Middle frontal gyrus (tissue), 1 donor: ENCODE data around the gene MTARC1.

Source experiments
- DNase-seq: peaks from one replicate; pipeline ENCODE4 v3.0.0-alpha.2; 2015; ENCODE audit warnings: low spot score; ENCODE audit errors: extremely low spot score

The MTARC1 gene

DNA sequence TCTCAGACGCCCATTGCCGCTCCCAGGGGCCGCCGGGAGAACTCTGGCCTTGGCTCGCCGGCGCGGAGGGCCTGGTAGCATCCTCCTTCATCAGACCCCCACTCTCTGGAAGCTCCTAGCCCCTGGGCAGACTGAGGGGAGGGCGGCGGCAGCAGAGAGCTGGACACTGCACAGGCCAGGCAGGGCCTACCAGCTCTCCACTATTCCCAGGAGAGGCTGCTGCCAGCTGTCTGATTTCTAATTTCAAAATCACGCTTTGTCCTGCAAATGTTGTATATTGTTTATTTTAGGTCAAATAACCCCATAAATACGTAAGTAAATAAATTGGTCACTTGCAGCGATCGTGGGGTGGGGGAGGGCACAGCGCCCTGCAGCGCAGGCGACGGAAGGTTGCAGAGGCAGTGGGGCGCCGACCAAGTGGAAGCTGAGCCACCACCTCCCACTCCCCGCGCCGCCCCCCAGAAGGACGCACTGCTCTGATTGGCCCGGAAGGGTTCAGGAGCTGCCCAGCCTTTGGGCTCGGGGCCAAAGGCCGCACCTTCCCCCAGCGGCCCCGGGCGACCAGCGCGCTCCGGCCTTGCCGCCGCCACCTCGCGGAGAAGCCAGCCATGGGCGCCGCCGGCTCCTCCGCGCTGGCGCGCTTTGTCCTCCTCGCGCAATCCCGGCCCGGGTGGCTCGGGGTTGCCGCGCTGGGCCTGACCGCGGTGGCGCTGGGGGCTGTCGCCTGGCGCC is at the start of gene MTARC1:
Gene MTARC1, plus strand, starts transcription at position 577 of the 732 bp plus-strand sequence. Its CDS starts 32 bp downstream, at position 609.
- no peak for DNase-seq

DNA sequence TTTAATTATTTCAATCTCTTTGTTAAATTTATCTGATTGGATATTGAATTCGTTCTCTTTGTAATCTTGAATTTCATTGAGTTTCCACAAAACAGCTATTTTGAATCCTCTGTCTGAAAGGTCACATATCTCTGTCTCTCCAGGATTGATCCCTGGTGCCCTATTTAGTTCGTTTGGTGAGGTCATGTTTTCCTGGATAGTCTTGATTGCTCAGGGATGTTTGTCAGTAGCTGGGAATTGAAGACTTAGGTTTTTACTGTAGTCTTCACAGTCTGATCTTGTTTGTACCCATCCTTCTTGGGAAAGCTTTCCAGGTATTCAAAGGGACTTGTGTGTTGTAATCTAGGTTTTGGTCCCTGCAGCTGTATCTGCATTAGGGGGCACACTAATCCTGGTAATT is 45.4 kb upstream of the MTARC1 start:
- DNase-seq = no peak

DNA sequence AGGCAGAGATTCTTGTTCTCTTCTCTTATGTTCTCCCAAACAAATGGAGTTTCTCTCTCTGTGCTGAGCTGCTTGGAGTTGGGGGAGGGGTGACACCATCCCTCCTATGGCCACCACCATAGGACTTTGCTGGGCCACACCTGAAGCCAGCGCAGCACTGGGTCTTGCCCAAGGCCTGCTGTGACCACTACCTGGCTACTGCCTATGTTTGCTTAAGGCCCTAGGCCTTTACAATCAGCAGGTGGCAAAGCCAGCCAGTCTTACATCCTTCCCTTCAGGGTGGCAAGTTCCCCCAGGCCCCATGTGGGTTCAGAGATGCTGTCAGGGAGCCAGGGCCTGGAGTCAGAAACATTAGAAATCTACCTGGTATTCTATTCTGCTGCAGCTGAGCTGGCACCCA is 44.9 kb upstream of the MTARC1 start:
- no peak for DNase-seq

DNA sequence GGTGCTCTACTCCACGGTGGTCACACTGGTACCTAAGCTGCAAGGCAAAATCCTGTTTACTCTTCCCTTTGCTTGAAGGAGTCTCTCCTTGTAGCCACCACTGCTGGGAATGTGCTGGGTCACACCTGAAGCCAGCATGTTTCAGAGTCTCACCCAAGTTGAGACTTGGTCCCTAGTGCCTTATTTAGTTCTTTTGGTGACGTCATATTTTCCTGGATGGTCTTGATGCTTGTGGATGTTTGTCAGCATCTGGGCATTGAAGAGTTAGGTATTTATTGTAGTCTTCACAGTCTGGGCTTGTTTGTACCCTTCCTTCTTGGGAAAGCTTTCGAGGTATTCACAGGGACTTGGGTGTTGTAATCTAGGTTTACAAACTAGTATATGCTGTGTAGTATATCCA is 44.2 kb upstream of the MTARC1 start:
- DNase-seq = no peak

DNA sequence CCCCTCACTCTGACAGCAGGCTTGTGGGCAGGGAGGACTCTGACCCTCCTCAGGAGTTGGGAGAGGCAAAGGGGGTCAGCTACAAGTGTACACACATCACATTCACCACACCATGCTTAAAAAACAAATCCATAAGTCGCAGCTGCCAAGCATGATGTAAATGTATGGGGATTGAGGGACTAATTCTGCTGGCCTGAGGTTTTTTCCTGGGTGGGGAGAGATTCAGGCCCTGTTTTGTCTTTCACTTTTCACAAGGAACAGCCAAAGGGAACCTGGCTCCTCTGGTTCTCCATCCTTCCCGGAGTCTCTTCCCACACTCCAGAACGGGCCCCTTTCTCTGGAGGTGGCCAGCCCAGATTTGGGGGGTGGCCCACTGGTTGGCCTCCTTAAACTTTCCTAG is 39.9 kb upstream of the MTARC1 start:
- no peak for DNase-seq

DNA sequence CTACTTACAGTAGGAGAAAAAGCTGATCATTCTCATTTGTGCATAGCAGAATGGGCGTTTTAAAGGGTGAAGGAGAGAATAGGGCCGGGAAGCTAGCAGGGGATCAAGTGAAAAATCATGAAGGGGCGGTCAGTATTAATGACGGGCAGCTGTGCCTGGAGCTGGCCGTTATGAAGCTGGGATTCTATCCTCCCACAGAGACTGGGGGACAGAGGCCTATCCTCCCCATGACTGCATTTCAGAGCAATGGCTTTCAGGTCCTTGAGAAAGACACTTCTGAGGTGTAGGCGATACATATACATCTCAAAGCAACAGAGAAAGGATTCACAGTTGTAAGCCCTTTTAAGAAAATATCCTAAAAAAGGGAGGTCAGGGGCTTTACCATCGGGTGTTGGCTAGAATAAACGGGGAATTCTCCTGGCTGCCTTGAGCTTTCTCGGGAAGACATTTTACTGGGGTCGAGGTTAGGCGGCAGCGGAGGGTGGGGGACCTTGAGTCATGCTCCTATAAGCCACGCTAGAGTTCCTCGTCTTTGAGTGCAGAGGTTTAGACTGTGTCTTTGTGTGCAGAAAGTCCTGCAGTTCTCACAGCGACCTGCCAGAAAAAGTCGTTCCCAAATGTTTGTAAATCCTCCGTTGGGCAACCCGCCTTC is 39.1 kb upstream of the MTARC1 start:
- DNase-seq = no peak

DNA sequence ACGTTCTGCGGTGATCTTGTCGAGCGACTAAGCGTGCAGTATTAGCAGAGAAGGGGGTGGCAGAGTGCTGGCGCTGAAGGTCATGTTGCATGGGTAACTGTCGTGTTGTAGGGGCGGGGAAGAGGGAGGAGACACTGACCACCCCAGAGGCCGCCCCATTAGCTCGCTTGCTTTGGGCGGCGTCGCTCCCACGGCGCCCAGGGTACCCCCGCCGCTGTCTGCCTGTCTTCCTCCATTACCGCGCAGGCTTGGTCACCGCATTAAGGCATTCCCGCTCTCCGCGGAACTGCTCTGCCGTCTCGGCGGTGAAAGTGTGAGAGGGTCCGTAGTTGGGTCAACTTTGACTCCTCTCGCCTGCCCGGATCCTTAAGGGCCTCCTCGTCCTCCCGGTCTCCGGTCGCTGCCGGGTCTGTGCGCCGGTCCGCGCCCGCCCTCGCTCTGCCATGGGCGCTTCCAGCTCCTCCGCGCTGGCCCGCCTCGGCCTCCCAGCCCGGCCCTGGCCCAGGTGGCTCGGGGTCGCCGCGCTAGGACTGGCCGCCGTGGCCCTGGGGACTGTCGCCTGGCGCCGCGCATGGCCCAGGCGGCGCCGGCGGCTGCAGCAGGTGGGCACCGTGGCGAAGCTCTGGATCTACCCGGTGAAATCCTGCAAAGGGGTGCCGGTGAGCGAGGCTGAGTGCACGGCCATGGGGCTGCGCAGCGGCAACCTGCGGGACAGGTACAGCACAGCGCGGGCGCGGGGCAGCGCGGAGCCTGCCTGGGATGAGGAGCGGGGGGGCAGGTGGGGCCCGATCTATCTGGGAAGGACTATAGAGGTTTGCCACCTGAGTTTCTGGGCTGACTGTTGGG is 38.4 kb upstream of the MTARC1 start, which contains the start of gene MTARC2:
Gene MTARC2, plus strand, starts transcription at position 234 of the 846 bp plus-strand sequence. Its CDS starts 210 bp downstream, at position 444.
- DNase-seq = peak; percentile 34

DNA sequence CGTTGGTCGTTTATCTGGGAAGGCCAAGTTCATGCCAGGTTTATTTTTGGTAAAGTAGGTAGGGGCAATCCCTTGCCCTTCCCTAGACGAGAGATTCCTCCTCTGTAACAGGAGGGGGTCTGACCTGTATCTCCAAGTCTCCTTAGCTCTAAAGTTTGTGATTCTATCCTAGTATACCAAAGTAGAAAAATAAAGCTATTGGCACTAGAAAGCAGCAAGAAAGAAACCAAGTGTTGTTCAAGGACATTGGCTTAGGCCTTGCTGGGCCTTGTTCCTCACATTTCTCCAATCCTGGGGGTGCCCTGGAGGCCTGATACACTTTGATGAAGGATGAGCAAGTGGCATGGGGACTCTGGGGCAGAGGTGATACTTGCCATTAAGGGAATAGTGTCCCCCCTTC is 37.8 kb upstream of the MTARC1 start:
- DNase-seq = no peak

DNA sequence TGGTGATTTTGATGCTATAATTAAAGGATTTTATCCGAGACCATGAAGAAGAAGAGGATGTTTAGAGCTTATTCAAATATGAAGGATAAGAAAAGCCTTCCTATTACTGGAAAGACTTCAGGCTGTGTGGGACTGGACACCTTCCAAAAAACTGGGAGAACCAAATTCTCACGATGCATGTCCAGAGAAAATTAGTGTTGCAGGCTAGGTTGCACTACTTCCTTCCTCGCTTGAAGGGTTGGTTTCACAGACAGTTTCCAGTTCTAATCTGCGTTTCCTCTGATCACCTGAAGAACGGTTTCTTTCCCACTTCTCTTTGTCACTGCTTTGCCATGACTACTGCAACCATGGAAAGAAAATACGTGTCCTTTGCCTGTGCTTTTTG is 36.6 kb upstream of the MTARC1 start:
- DNase-seq = no peak

DNA sequence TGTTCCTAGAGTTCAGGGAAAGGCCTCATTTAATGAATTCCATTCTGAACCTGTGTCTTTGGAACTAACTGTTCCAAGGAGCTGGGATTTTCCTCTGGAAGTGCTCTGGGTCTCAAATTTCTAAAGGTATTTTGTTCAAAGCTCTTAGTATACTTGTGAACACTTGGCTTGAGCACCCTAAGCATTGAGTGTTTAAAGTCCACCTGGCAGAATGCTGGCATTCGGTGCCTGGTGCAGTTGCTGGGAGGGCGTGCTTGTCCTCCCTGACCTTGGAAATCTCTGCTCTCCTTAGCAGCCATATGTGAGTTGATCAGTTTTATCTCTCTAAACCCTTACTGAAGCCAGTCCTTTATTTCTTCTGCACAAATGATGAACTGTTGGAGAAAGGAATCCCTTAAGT is 35.6 kb upstream of the MTARC1 start:
- no peak for DNase-seq

DNA sequence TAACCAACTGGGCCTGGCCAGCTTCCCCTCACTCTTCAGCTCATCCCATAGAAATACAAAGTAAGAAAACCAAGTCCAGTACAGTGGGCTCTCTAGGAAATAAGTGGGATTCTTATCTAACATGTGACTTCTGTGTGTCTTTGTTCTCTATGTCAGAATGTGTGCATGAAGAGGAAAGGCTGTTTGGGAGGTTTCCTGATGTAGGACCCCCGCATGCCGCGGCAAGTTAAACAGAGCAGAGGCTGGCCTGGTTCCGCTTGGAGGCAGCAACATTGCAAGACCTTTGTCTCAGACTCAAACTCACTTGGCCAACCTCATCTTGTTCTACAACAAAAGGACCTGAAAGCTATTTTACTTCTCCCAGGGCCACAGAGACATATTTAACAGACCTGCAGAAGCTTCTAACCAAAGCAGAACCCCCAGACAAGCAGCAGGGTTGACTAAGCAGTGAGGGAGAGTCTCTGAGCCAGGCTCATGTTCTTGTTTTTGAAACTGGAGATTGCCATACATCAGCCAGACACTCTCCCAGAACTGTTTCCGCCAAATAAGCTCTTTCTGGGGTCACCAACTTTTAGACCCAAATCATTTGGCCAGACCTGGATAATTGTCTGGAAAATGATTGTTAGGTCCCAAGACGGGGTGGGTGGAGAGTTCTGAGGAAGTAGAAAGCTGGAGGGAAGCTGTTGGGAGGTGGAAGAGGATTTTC is 32.3 kb upstream of the MTARC1 start:
- no peak for DNase-seq

DNA sequence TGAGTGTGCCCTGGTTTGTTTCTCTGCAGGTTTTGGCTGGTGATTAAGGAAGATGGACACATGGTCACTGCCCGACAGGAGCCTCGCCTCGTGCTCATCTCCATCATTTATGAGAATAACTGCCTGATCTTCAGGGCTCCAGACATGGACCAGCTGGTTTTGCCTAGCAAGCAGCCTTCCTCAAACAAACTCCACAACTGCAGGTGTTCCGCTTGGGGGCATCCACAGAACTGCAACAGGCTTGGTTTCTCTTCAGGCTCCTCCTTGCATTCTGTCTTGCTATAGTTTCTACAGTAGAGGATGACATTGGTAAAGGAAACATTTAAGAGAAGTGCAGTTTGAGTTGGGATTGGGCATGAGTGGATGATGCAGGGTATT is 31.8 kb upstream of the MTARC1 start:
- DNase-seq = no peak

DNA sequence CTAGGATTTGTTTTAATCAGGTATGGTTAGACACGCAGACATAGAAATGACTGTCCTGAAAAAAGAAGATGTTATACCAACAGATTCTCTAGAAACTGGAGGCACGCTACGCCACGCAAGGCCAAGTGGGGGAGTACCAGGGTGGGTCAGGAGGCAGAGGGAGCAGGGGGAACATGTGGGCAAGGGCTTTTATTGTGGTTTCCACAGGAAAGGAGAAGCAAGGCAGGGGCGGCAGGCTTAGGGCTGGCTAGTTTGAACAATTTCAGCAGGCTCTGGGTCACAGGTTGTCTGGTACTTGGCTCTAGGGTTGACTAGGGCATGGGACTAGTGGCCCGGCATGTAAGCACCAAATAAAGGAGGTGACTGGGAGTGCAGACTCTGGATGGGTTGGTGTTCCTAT is 31.4 kb upstream of the MTARC1 start:
- DNase-seq = no peak

DNA sequence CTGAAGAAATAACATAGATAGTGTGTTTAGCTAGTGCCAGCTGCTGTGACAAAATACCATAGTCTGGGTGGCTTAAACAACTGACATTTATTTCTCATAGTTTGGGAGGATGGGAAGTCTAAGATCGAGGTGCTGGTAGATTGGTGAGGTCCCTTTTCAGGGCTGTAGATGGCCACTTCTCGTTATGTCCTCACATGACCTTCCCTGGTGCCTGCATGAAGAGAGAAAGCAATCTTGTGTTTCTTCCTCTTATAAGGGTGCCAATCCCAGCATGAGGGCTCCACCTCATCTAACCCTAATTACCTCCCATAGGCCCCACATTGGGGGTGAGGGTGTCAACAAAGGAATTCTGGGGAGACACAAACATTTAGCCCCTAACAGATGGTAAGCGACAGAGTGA is 29.3 kb upstream of the MTARC1 start:
- DNase-seq = no peak

DNA sequence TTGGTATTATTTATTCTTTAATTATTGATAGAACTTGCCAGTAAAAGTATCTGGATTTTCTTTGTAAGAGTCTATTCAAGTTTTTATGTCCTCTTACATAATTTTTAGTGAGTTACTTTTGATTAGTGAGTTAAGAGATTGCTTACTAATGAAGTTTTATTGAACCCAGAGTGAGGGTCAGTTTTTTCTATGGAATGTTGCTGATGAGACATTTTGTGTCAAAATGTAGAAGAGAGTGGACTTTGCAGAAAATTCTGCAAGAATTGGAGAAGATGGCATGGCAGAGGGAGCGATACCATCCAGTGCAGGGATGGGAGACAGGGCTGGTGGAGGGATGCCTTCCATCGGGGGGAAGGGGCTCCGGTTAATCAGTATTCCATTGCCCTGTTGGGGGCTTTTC is 27.6 kb upstream of the MTARC1 start:
- no peak for DNase-seq

DNA sequence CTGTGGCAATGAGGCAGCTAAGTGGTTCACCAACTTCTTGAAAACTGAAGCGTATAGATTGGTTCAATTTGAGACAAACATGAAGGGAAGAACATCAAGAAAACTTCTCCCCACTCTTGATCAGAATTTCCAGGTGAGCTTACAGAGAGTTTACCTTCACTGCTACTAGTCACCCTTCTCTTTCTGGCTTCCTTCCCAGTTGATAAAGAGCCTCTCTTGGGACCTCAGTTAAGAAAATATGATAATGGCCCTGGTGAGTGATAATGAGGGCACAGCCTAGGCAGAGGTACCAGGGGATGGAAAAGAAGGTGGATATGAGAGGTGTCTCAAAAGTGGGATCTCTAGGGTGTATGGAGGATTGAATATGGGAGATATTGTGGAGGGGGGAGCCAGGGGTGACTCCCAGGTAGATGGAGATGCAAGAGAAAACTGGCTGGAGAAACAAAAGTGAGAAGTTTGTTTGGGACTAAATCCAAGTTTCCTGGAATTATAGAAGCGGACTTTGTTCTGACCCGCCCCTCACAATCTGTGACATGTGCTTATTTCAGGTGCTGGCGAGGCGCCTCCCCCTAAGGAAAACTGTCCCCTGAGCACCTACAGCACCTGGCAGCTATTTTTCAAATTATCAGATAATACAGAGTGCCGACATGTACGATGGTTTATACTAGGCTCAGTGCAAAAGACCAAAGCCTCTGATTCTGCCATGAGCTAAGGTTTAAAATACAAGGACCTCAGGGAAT is 24.9 kb upstream of the MTARC1 start:
- no peak for DNase-seq

DNA sequence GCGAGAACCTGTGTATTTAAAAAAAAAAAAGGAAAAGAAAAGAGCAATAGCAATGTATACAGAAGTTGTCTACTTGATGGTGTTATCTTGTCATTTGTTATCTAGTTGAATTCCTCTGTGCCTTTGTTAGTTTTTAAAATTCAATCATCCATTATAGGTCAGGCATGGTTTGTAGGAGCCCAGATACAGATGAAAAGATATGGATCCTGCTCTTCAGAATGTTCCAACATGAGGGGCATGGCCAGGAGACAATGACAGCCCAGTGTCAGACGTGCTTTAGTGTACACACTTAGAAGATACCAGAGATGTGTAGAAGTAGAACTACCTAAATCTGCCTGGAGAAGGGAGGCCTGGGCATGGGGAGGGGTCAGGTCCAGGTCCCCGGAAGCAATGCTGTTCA is 22.0 kb upstream of the MTARC1 start:
- DNase-seq = no peak

DNA sequence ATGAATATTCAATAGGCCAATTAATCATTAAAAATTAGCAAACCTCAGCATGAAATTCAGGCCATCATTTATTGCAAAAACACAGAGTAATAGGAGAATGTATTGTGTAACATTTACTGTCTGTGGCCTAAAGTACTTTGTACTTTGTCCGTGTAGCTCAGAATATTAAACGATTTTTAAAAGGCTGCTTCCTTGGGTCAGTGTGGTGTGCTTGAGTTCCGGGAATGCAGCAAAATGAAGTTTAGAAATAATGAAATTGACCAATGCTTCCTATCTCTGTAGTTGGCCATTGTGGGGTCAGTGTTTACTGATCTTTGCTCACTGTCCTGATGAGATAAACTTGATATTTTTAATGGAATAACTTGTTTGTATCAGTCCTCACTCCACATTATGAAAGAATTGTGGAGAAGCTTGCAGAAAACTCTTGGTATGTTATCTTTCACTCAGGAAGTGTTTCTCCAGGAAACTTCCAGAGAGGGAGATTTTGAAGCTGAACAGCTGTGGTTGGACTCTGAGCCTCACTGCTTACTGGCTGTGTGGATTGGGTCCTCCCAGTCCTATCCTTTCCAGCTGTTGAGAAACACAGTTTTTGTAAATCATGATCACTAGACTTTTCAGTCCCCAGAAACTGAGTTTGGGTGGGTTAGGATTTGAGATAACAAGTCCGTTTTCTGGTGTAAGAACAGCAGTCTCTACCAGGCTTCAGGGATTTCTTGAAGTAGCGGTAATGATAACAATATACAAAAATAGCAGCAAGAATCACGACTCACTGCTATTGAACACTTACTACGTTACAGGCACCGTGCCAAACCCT is 19.2 kb upstream of the MTARC1 start:
- DNase-seq = no peak

DNA sequence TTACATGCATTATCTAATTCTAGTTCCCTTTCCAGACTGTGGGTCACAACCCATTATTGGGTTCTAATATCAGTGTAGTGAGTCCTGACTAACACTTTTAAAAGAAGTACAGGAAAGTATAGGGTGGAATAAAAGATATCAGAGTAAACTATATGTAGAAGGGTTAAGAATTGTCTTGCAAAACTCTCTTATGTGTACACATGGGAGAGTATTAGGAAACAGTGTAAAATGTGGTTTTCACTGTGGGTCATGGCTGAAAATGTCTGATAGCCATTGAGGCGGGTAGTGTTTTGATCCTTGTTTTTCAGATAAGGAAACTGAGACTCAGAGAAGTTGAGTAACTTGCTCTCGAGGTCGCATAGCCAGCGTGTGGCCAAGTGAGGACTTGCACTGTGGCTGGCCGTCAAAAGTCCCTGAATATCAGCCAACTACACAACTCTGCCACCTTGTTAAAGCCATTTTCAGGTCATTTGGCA is 18.5 kb upstream of the MTARC1 start:
- DNase-seq = no peak

DNA sequence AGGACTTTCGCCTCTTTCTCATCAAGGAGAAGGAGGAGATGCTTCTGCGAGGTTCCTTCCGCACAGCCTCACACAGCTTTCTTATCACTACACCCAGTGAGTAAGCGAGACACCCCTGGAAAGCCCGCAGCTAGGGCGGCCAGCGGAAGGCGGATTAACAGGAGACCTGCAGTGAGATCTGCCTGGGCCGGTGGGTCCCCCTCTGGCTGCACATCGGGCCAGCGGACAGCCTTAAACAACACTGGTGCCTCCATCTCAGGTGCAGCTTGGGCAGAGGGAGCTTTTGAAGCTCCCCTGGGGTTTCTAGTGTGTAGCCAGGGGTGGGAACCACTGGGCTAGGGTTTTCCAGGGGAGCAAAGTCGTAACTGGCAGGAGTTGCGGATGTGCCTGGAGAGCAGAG is 17.5 kb upstream of the MTARC1 start:
- no peak for DNase-seq
